ENCODE results near the gene SMPD1.

- TF ChIP-seq CTCF (tag by site-specific recombination; IDR thresholded peaks at IDR 0.05): no peak
- TF ChIP-seq, protein P1, sequence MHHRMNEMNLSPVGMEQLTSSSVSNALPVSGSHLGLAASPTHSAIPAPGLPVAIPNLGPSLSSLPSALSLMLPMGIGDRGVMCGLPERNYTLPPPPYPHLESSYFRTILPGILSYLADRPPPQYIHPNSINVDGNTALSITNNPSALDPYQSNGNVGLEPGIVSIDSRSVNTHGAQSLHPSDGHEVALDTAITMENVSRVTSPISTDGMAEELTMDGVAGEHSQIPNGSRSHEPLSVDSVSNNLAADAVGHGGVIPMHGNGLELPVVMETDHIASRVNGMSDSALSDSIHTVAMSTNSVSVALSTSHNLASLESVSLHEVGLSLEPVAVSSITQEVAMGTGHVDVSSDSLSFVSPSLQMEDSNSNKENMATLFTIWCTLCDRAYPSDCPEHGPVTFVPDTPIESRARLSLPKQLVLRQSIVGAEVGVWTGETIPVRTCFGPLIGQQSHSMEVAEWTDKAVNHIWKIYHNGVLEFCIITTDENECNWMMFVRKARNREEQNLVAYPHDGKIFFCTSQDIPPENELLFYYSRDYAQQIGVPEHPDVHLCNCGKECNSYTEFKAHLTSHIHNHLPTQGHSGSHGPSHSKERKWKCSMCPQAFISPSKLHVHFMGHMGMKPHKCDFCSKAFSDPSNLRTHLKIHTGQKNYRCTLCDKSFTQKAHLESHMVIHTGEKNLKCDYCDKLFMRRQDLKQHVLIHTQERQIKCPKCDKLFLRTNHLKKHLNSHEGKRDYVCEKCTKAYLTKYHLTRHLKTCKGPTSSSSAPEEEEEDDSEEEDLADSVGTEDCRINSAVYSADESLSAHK (tag by site-specific recombination; IDR thresholded peaks at IDR 0.05): no peak
- no peak for TF ChIP-seq WT1 (tag by site-specific recombination; IDR thresholded peaks at IDR 0.05)
- TF ChIP-seq, protein P2, sequence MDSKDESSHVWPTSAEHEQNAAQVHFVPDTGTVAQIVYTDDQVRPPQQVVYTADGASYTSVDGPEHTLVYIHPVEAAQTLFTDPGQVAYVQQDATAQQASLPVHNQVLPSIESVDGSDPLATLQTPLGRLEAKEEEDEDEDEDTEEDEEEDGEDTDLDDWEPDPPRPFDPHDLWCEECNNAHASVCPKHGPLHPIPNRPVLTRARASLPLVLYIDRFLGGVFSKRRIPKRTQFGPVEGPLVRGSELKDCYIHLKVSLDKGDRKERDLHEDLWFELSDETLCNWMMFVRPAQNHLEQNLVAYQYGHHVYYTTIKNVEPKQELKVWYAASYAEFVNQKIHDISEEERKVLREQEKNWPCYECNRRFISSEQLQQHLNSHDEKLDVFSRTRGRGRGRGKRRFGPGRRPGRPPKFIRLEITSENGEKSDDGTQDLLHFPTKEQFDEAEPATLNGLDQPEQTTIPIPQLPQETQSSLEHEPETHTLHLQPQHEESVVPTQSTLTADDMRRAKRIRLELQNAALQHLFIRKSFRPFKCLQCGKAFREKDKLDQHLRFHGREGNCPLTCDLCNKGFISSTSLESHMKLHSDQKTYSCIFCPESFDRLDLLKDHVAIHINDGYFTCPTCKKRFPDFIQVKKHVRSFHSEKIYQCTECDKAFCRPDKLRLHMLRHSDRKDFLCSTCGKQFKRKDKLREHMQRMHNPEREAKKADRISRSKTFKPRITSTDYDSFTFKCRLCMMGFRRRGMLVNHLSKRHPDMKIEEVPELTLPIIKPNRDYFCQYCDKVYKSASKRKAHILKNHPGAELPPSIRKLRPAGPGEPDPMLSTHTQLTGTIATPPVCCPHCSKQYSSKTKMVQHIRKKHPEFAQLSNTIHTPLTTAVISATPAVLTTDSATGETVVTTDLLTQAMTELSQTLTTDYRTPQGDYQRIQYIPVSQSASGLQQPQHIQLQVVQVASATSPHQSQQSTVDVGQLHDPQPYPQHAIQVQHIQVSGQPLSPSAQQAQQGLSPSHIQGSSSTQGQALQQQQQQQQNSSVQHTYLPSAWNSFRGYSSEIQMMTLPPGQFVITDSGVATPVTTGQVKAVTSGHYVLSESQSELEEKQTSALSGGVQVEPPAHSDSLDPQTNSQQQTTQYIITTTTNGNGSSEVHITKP (tag by site-specific recombination; IDR thresholded peaks at IDR 0.05): no peak
- TF ChIP-seq ZNF776 (tag by site-specific recombination; IDR thresholded peaks at IDR 0.05; ENCODE audit: borderline replicate concordance): no peak
- TF ChIP-seq ZBTB49 (tag by site-specific recombination; IDR thresholded peaks at IDR 0.05; ENCODE audit: low read depth): no peak
- TF ChIP-seq ZNF404 (tag by site-specific recombination; IDR thresholded peaks at IDR 0.05): no peak
- TF ChIP-seq ZBTB1 (tag by site-specific recombination; IDR thresholded peaks at IDR 0.05): no peak
- TF ChIP-seq YY1 (tag by site-specific recombination; IDR thresholded peaks at IDR 0.05): no peak
- TF ChIP-seq KLF1 (tag by site-specific recombination; IDR thresholded peaks at IDR 0.05): no peak
- no peak for TF ChIP-seq ZNF626 (tag by site-specific recombination; IDR thresholded peaks at IDR 0.05)
- TF ChIP-seq ZNF555 (tag by site-specific recombination; conservative IDR thresholded peaks at IDR 0.05): no peak
- TF ChIP-seq SP2 (tag by site-specific recombination; IDR thresholded peaks at IDR 0.05): no peak
- no peak for TF ChIP-seq ZFP41 (tag by site-specific recombination; IDR thresholded peaks at IDR 0.05; ENCODE audit: borderline replicate concordance)
Measured at GRCh38 chr11:6362185-6362872, 27.9 kb upstream of the SMPD1 start.
